GM21515 (cell line): Measurements from ENCODE around the gene SSTR1.

Source experiments
- ATAC-seq: cut with Tn5 transposase; IDR thresholded peaks from one replicate; pipeline ENCODE4 v1.9.1; 2021; ENCODE audit not compliant: unreplicated experiment

Gene SSTR1

GRCh38 chr14:38233218-38233617, 25.5 kb downstream of the SSTR1 start:
- ATAC-seq, result no peak

DNA sequence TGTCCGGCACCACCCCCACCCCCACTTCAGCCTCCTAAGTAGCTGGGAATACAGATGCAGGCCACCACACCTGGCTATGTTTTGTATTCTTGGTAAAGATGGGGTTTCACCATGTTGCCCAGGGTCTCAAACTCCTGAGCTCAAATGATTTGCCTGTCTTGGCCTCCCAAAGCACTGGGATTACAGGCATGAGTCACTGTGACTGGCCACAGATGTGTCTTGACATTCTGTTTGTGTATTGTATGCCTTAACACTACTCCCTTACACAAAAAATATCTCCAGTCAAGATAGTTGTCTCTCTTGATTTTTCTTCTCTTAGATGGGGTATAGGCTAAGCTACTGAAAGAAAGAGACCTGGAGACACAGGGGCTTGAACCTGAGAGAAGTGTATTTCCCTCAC, 30.6 kb downstream of the SSTR1 start:
- no peak for ATAC-seq

- ATAC-seq, result no peak
Measured at GRCh38 chr14:38238878-38239277, 31.2 kb downstream of the SSTR1 start.

DNA sequence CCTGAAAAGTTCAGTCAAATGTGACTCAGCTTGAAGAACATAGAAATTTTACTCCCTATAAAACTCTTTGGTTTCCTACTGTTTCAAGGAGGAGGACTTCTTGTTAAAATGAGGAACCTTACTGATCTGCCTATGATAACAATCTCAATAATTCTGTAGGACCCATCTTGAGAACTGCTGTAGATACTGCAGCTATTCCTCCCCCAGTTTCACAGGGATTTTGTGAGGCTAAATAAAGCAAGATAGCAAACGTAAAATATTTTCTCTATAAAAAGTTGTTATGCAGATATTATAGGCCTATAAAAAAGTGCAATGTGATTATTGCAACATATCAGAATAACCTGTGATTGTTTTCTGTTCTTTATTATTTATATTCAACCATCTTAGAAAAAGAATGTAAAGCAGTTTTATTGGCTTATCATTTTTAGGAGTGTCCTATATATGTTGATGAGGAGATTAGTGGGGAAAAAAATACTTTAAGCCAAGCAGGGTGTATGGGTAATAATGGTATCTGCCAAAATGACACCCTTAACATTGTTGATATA, 36.1 kb downstream of the SSTR1 start:
- no peak for ATAC-seq

DNA sequence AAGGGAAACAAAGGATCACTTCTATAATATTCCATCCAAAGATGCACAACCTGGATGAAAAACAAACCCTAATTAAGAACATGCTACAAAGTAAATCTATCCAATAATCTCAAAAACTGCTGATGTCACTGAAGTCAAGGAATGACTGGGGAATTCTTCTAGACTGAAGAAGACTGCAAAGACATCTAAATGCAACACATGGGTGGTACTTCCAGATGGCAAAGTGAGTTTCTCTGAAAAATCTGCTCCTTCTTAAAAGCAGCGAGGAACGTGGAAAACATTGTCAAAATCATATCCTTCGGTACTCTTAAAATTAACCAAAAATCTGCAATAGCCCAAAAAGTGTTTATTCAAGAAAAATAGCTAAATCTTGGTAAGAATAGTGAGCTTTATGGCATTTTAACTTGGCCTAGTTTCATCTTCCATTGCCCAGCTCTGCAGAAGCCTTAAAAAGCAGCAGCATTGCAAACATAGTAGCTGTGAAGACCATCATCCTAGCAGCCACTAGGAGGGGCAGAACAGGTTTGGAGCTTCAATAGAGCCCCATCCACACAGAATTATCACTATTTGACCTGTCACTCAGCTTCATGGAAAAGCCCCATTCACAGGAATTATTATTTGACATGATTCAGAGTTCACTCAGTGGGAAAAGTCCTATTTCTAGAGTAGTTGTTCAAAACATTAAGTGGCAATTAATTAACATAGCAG, 40.8 kb downstream of the SSTR1 start:
- no peak for ATAC-seq

DNA sequence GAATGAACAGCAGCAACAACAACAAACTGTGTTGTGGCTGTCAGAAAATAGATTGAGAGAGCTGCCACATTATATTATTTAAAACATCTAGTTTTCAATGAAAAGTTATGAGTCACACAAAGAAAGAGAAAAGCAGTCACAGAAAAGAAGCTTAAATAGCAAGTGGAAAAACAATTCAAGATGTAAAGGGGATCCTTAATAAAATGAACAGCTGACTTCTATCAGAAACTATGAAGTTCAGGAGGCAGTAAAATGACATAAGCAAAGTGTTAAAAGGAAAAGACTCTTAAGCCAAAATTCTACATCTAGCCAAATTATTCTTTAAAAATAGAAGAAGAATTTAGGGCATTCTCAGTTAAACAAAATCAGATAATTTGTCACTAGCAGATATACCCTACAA, 42.6 kb downstream of the SSTR1 start:
- ATAC-seq, result no peak

- no peak for ATAC-seq
Measured at GRCh38 chr14:38252066-38252710, 44.5 kb downstream of the SSTR1 start.

DNA sequence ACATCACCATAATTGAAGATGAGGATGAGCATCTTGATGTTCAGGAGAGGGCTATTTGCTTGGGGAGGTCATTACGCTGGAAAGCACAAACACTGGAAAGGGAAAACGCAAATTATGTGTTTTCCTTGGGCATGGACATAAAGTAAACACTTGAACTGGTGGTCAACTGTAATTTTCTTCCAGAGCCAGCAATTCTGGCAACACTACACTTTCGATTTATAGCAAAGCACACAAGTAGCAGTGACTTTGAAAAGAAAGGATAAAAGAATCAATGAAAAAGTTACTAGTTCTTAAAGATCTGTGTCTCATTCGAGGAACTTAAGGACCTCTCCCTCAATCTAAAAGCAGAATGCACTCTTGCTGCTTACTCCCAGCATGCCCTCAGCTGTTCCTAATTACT, 46.0 kb downstream of the SSTR1 start:
- no peak for ATAC-seq

- no peak for ATAC-seq
Measured at GRCh38 chr14:38254571-38255407, 47.1 kb downstream of the SSTR1 start.

GRCh38 chr14:38255408-38255672, 47.6 kb downstream of the SSTR1 start:
- no peak for ATAC-seq

- no peak for ATAC-seq
Measured at GRCh38 chr14:38255673-38256532, 48.2 kb downstream of the SSTR1 start, which contains the start of gene CLEC14A. Gene CLEC14A (minus strand): TSS chr14:38256093. CDS start chr14:38256022, 71 bp downstream.

DNA sequence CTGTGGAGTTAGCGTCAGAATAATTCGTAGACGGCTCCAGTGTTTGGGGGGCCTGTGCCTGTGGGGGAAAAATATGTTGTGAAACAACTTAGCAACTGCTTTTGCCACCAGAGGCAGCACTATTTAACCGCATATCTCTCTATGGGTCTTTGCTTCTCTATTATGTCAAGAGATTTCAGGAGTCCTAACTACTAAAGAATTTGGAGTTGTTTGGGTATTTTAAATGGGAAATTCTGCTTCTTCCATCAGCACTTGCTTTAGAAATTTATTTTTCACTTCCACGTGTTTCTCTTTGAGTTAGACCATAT, 48.8 kb downstream of the SSTR1 start:
- no peak for ATAC-seq

GRCh38 chr14:38257507-38257906, 49.8 kb downstream of the SSTR1 start:
- no peak for ATAC-seq

DNA sequence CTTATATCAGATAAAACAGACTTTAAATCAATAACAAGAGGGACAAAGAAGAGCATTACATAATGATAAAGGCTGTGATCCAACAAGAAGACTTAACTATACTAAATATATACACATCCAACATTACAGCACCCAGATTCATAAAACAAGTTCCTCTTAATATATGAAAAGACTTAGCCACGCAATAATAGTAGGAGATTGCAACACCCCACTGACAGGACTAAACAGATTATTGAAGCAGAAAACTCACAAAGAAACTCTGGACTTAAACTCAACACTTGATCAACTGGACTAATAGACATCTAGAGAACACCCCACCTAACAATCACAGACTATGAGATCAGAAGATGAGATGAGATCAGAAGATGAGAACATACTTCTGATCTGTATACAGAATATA, 53.9 kb downstream of the SSTR1 start:
- ATAC-seq, result no peak
